ENCODE results near the gene UBE2C.
"Not testable (repeated sequence)": the region's sequence is repeated elsewhere in the genome, so short reads cannot be mapped to it uniquely, and the experiment has no call there.

UBE2C gene

GRCh38 chr20:45823949-45824835 is 11.7 kb downstream of the UBE2C start:
- in situ Hi-C loops (cut with MboI; ENCODE audit: low pct_unique_long_range_greater_than_20kb, low sequenced_read_pairs, unreplicated experiment), result no loop called here
- peak; percentile 59 for DNase-seq (ENCODE audit: low spot score)
- peak; percentile 51 for TF ChIP-seq CTCF (IDR thresholded peaks at IDR 0.05; ENCODE audit: extremely low read depth, insufficient read depth, missing control alignments)

- no peak for DNase-seq (ENCODE audit: low spot score)
- no peak for TF ChIP-seq CTCF (IDR thresholded peaks at IDR 0.05; ENCODE audit: extremely low read depth, insufficient read depth, missing control alignments)
- in situ Hi-C loops (cut with MboI; ENCODE audit: low pct_unique_long_range_greater_than_20kb, low sequenced_read_pairs, unreplicated experiment), result no loop called here
These were observed 14.1 kb downstream of the UBE2C start for GRCh38 chr20:45826381-45827019.

- DNase-seq (ENCODE audit: low spot score), result no peak
- no peak for TF ChIP-seq CTCF (IDR thresholded peaks at IDR 0.05; ENCODE audit: extremely low read depth, insufficient read depth, missing control alignments)
- in situ Hi-C loops (cut with MboI; ENCODE audit: low pct_unique_long_range_greater_than_20kb, low sequenced_read_pairs, unreplicated experiment), result no loop called here
These were observed 14.7 kb downstream of the UBE2C start, which contains the start of gene TNNC2 for GRCh38 chr20:45827030-45827652. TNNC2 (minus strand) TSS chr20:45827312; CDS start chr20:45827248, 64 bp downstream.

GRCh38 chr20:45827712-45828111 is 15.3 kb downstream of the UBE2C start:
- no peak for DNase-seq (ENCODE audit: low spot score)
- in situ Hi-C loops (cut with MboI; ENCODE audit: low pct_unique_long_range_greater_than_20kb, low sequenced_read_pairs, unreplicated experiment), result no loop called here
- TF ChIP-seq CTCF (IDR thresholded peaks at IDR 0.05; ENCODE audit: extremely low read depth, insufficient read depth, missing control alignments), result no peak

GRCh38 chr20:45828589-45828988 is 16.1 kb downstream of the UBE2C start:
- in situ Hi-C loops (cut with MboI; ENCODE audit: low pct_unique_long_range_greater_than_20kb, low sequenced_read_pairs, unreplicated experiment), result no loop called here
- no peak for TF ChIP-seq CTCF (IDR thresholded peaks at IDR 0.05; ENCODE audit: extremely low read depth, insufficient read depth, missing control alignments)
- DNase-seq (ENCODE audit: low spot score), result no peak

GRCh38 chr20:45829673-45830106 is 17.2 kb downstream of the UBE2C start:
- in situ Hi-C loops (cut with MboI; ENCODE audit: low pct_unique_long_range_greater_than_20kb, low sequenced_read_pairs, unreplicated experiment); DNase-seq (ENCODE audit: low spot score): not testable (repeated sequence)
